GM19438 (cell line): ENCODE results near the gene TCP11L2.

ENCODE experiments used
- ATAC-seq: cut with Tn5 transposase; IDR thresholded peaks from one replicate; pipeline ENCODE4 v1.9.1; 2021; ENCODE audit warnings: low read depth; ENCODE audit not compliant: unreplicated experiment

Gene TCP11L2

DNA sequence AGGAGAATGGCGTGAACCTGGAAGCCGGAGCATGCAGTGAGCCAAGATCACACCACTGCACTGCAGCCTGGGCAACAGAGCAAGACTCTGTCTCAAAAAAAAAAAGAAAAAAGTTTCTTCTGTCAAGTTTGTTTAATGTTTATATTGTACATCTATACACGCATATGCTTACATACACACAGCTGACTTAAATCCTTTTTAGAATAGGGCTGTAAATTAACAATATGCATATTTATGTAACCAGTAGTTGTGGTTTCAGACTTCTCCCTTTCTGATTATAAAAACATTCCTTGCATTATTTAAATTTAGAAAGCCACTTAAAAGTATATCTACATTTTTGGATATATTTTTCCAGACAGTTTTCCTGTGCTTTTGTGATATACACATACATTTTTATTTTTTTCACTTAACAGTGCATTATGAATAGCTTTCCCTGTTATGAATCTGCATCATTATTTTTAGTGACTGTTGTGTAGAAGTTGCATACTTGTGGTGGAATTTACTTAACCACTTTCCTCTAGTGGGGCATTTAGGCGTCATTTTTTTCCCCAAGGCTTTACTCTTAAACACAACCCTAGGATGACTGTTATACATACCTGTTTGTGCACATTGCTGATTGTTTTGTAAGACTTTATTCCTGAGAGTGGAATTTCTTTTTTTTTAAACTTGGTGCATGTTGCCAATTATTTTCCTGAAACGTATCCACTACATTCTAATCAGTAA is 84.4 kb downstream of the TCP11L2 start:
- ATAC-seq: no peak

- ATAC-seq: no peak
These were observed 85.4 kb downstream of the TCP11L2 start for GRCh38 chr12:106387848-106388377.

- ATAC-seq: no peak
These were observed 86.6 kb downstream of the TCP11L2 start for GRCh38 chr12:106389151-106389550.

DNA sequence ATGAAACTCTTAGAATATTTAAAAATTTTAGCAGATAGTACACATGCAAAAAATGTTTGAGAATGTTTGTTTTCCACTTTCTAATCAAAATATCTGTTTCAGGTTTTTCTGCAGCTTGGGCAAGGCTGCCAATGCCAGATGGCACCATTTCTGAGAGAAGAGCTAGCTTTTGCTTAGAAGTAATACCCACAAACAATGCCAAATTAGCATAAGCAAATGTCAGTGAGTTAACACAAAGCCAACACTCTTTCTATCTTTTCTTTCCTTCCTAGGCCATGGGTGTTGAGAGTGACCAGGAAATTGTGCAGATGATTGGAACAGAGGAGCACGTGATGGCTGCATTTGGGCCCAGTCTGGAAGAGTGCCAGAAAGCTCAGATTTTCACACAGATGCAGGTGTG is 90.2 kb downstream of the TCP11L2 start:
- ATAC-seq: no peak
